ENCODE data around the gene IFT88. TPM values are rescaled to one million over a fixed set of nuclear protein-coding genes. Genes with fewer than 3 reads are reported as not detected.

IFT88 gene
- total RNA-seq, 1 donor from 2014 or later, result 8.7 TPM

DNA sequence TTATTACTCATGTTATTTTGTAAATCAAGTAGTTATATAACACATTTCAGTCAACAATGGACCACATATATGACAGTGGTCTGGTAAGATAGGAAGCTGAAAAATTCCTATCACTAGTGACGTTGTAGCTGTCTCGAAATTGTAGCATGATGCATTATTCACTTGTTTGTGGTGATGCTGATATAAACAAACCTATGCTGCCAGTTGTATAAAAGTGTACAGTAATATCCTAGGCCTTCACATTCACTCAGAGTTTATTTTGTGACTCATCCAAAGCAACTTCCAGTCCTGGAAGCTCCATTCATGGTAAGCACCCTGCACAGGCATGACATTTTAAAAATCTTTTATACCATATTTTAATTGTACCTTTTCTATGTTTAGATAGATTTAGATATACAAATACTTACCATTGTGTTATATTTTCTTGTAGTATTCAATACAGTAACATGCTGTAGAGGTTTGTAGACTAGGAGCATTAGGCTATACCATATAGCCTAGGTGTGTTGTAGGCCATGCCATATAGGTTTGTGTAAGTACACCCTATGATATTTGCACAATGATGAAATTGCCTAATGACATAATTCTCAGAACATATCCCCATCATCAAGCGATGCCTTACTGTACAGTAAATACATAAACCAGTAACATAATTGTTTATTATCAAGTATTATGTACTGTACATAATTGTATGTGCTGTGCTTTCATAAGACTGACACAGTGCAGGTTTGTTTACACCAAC, 49.3 kb downstream of the IFT88 start:
- Mint-ChIP-seq H3K9me3 (ENCODE audit: unreplicated experiment) (no peaks in the 10 kb centered on the region), H3K27ac (ENCODE audit: unreplicated experiment) (no peak overlapping the region), H3K36me3 (ENCODE audit: unreplicated experiment) (no peaks in the 10 kb centered on the region), H3K4me3 (ENCODE audit: unreplicated experiment) (no peak overlapping the region), H3K27me3 (ENCODE audit: unreplicated experiment) (no peaks in the 10 kb centered on the region), H3K4me1 (ENCODE audit: low read depth, unreplicated experiment) (no peaks in the 10 kb centered on the region)
- no peak for DNase-seq
- TF ChIP-seq, protein P1, sequence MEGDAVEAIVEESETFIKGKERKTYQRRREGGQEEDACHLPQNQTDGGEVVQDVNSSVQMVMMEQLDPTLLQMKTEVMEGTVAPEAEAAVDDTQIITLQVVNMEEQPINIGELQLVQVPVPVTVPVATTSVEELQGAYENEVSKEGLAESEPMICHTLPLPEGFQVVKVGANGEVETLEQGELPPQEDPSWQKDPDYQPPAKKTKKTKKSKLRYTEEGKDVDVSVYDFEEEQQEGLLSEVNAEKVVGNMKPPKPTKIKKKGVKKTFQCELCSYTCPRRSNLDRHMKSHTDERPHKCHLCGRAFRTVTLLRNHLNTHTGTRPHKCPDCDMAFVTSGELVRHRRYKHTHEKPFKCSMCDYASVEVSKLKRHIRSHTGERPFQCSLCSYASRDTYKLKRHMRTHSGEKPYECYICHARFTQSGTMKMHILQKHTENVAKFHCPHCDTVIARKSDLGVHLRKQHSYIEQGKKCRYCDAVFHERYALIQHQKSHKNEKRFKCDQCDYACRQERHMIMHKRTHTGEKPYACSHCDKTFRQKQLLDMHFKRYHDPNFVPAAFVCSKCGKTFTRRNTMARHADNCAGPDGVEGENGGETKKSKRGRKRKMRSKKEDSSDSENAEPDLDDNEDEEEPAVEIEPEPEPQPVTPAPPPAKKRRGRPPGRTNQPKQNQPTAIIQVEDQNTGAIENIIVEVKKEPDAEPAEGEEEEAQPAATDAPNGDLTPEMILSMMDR (IDR thresholded peaks at IDR 0.05; ENCODE audit: partially characterized antibody, unreplicated experiment), result no peak

DNA sequence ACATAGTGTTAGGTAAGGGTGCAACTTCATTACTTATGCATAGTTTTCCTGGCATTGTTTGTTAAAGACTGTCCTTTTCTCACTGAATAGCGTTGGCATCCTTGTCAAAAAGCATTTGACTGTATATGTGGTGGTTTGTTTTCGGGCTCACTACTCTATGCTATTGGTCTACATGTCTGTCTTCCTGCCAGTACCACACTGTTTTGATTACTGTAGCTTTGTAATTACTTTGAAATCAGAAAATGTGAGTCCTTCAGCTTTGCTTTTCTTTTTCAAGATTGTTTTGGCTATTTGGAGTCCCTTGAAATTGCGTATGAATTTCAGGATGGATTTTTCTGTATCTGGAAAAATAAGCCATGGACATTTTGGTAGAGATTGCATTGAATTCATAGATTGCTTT, 56.0 kb downstream of the IFT88 start:
- H3K9me3 Mint-ChIP-seq (ENCODE audit: unreplicated experiment), result no peaks in the 10 kb centered on the region
- peaks cover 14% of the 10 kb centered on the region for H3K36me3 Mint-ChIP-seq (ENCODE audit: unreplicated experiment)
- no peaks in the 10 kb centered on the region for H3K4me1 Mint-ChIP-seq (ENCODE audit: low read depth, unreplicated experiment)
- TF ChIP-seq, protein P1 (IDR thresholded peaks at IDR 0.05; ENCODE audit: partially characterized antibody, unreplicated experiment), result no peak
- no peaks in the 10 kb centered on the region for H3K27me3 Mint-ChIP-seq (ENCODE audit: unreplicated experiment)
- H3K4me3 Mint-ChIP-seq (ENCODE audit: unreplicated experiment), result no peak overlapping the region
- no peak overlapping the region for H3K27ac Mint-ChIP-seq (ENCODE audit: unreplicated experiment)
- no peak for DNase-seq

DNA sequence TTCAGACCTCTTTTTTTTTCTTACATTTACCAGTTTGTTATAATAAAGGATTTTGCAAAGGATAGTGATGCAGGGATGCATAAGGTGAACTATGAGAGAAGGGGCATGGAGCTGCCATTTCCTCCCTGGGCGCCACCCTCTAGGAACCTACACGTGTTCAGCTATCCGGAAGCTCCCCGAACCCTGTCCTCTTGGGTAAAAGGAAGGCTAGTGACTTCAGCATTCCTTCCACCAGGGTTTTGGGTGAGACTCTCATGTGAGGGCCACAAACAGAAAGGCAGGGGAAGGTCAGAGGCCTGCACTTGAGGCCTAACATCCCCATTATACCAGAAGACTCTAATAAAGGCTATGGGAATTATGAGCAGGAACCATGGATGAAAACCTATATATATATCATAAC, 57.3 kb downstream of the IFT88 start:
- peaks cover 14% of the 10 kb centered on the region for H3K36me3 Mint-ChIP-seq (ENCODE audit: unreplicated experiment)
- H3K27me3 Mint-ChIP-seq (ENCODE audit: unreplicated experiment), result no peaks in the 10 kb centered on the region
- no peak overlapping the region for H3K27ac Mint-ChIP-seq (ENCODE audit: unreplicated experiment)
- DNase-seq, result no peak
- no peak overlapping the region for H3K4me3 Mint-ChIP-seq (ENCODE audit: unreplicated experiment)
- no peaks in the 10 kb centered on the region for H3K9me3 Mint-ChIP-seq (ENCODE audit: unreplicated experiment)
- H3K4me1 Mint-ChIP-seq (ENCODE audit: low read depth, unreplicated experiment), result no peaks in the 10 kb centered on the region
- TF ChIP-seq, protein P1 (IDR thresholded peaks at IDR 0.05; ENCODE audit: partially characterized antibody, unreplicated experiment), result no peak

DNA sequence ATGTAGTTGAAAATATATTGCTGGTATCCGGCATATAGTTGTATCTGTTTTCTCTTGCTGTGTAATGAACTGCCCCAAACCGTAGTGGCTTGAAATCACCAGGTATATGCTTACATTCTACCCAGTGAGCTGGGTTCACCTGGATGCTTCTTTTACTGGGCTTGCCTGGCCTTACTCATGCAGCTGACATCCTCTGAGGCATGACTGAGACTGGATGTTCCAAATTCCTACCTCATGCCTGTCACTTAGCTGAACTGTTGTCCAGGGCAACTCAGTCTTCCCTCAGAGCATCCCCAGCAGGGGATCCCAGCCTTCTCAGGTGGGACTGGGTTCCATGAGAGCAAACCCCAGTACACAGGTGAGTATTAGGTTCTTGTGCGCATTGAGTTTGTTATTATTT, 66.8 kb downstream of the IFT88 start:
- H3K4me3 Mint-ChIP-seq (ENCODE audit: unreplicated experiment), result no peak overlapping the region
- TF ChIP-seq, protein P1 (IDR thresholded peaks at IDR 0.05; ENCODE audit: partially characterized antibody, unreplicated experiment), result no peak

DNA sequence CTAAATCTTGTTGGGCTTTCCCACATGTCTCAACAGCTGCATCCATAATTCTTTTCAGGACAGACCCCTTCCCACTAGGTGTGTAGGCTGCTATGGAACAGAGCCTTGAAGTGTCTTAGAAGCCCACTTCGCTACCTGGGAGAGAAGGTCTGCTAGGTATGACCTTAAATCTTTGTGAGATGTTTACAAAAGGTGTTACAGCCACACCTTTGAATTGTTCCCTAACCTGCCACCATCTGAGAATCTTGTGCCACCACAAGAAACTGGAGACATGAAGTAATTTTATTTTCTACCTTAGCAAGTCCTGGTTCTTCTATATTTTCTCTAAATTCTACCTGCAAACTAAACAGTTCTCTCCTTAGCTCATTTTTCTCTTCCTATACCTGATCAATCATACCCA, 69.1 kb downstream of the IFT88 start:
- Mint-ChIP-seq H3K4me1 (ENCODE audit: low read depth, unreplicated experiment) (no peaks in the 10 kb centered on the region), H3K27ac (ENCODE audit: unreplicated experiment) (no peak overlapping the region), H3K36me3 (ENCODE audit: unreplicated experiment) (no peaks in the 10 kb centered on the region), H3K27me3 (ENCODE audit: unreplicated experiment) (no peaks in the 10 kb centered on the region), H3K4me3 (ENCODE audit: unreplicated experiment) (no peak overlapping the region), H3K9me3 (ENCODE audit: unreplicated experiment) (peaks cover 2% of the 10 kb centered on the region)
- DNase-seq, result no peak
- TF ChIP-seq, protein P1 (IDR thresholded peaks at IDR 0.05; ENCODE audit: partially characterized antibody, unreplicated experiment), result no peak

More for the DNA sequence above, 66.8 kb downstream of the IFT88 start:
- no peaks in the 10 kb centered on the region for H3K27me3 Mint-ChIP-seq (ENCODE audit: unreplicated experiment)
- no peak overlapping the region for H3K27ac Mint-ChIP-seq (ENCODE audit: unreplicated experiment)
- H3K36me3 Mint-ChIP-seq (ENCODE audit: unreplicated experiment), result no peaks in the 10 kb centered on the region
- no peaks in the 10 kb centered on the region for H3K4me1 Mint-ChIP-seq (ENCODE audit: low read depth, unreplicated experiment)
- no peak for DNase-seq
- H3K9me3 Mint-ChIP-seq (ENCODE audit: unreplicated experiment), result peaks cover 2% of the 10 kb centered on the region

All from glutamatergic neuron (in vitro differentiated cells).